Measurements from ENCODE around the gene POLD3. TPM values are rescaled to one million over a fixed set of nuclear protein-coding genes. Genes with fewer than 3 reads are reported as not detected.

POLD3 gene
- total RNA-seq, 1 donor from 2014 or later, result 15.9 TPM

DNA sequence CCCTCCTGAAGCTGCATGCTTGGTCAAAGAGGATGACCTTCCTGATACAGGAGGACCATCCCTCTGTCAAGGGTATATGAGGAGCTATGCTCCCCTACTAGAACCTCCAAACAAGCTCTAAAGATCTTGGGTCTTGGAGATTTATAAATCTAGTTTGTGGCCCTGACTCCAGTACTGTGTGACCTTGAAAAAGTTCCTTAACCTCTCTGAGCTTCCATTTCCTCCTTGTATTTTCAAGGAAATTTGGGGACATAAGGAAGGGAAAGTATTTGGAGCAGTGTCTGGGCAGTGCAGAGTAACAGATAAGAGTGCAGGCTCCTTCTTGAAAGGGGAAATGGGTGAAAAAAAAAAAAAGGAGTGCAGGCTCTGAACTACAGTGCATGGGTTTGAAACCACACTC is 93.0 kb downstream of the POLD3 start:
- FAIRE-seq (no peak), DNase-seq (ENCODE audit: low spot score in 2 of 2) (no peak)

DNA sequence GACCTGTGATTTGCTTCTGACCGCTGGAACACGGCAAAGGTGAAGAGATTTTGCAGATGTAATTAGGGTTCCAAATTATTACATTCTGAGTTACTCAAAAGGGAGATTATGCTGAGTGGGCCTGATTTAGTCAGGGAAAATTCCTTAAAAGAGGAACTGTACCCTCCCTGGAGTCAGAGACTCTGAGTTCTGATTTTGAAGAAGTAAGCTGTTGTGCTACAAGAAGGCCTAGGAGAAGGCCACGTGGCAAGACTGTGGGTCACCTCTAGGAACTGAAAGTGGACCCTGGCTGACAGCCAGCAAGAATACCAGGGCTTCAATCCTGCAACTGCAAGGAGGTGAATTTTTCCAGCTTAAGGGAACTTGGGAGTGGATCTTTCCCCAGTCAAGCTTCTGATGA is 93.5 kb downstream of the POLD3 start:
- DNase-seq (ENCODE audit: low spot score in 2 of 2) (no peak), FAIRE-seq (no peak)

DNA sequence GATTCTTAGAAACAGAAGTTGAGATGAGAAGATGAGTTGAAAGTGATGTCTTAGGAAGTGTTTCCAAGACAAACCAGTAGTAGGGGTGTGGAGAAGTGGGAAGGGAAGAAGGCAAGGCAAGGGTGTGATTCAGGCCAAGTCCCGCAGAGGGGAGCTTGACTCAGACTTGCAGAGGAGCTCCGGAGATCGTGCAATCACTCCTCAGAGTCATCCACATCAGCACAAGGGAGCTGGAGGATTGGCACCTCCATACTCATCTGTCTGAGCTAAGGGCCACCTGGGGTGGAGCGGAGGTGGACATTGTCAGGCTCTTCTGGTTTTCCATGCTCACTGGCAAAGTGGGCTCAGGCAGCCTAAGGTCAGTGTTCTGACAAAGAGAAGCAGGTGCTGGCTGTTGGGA is 94.4 kb downstream of the POLD3 start:
- DNase-seq (ENCODE audit: low spot score in 2 of 2) (no peak), FAIRE-seq (no peak)

DNA sequence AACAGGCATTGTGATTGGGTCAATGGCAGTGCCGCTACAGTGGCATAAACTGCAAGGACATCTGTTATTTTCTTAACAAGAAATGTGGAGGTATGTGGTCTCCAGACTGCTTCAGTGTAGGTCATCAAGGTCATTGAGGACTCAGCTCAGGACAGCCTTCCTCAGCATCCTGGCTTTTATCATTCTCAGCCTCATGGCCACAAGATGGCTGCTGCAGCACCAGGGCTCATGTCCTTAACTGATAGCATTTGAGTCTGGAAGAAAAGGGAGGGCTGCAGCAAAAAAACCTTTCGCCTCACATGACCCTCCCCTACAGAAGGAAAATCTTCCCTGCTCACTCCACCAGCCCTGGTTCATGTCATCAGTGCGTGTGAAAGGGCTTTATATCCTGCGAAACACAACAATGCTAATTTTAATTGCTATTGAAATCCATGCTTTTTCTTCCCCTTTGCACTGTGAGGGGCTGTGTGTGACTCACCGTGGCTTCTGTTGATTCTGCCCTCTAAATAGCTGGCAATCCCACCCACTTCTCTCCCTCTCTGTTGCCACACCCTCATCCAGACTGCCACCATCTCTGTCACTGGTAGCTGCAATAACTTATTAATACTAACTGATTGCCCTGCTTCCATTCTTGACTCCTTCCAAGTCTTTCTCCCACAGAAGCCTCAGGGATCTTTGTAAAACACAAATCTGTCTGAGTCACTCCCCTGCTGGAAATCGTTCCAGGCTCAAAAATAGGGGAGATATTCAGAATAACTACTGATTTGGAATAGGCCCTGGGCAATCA is 95.0 kb downstream of the POLD3 start:
- FAIRE-seq (no peak), DNase-seq (ENCODE audit: low spot score in 2 of 2) (no peak)

DNA sequence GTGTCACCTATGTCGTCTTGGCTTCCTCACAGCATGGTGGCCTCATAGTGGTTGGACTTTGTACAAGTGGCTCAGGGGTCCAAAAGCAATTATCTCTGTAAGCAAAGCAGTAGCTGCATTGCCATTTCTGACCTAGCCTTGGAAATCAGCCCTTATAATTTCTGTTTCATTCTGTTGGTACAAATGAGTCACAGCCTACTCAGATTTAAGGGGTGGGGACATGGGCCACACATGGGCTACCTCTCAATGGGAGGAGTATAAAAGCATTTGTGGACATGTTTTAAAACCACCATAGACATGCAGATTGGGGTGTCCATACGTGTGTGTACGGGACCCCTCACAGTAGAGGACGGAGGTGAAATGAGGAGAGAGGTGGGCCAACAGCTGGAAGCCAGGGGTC is 97.3 kb downstream of the POLD3 start:
- no peak for FAIRE-seq
- no peak for DNase-seq (ENCODE audit: low spot score in 2 of 2)

DNA sequence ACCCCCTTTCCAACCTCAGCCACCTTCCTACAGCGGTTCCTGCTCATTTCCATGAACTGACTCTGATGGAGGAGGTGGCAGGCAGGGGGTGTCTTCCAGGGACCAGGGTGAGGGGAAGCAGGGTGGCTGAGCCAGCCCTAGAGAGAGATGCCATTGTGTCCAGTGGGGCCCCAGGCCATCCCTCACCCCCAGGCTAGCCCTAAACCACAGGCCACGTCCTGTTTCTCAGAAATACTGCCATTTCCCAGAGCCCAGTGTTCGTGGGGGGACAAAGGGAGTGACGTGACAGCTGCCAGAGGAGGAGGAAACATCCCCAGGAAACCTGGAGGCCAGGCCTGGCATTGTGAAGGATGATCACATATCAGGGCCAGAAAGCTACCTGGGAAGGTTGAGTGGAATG is 99.4 kb downstream of the POLD3 start:
- FAIRE-seq (no peak), DNase-seq (ENCODE audit: low spot score in 2 of 2) (no peak)

Small RNA genes within 50 kb of the gene (small RNA-seq; reads per million reads assigned to genes)
- not detected for gene RANP3
- not detected for gene RN7SKP297

Other genes starting within 250 kb of the POLD3 start
- gene PGM2L1, start 194.1 kb upstream of the POLD3 start, total RNA-seq, result 203 TPM
- gene KCNE3, start 125.0 kb upstream of the POLD3 start, total RNA-seq, result 1.2 TPM
- gene LIPT2, start 98.9 kb upstream of the POLD3 start, total RNA-seq, result 2.9 TPM
- gene CHRDL2, start 138.8 kb downstream of the POLD3 start, total RNA-seq, result not detected
- 29.8 TPM for gene RNF169, start 156.3 kb downstream of the POLD3 start, total RNA-seq